Measurements from ENCODE around the gene CGN.

GRCh38 chr1:151553659-151554058 is 42.5 kb downstream of the CGN start:
- TF ChIP-seq ZBTB1 (tag by site-specific recombination; IDR thresholded peaks at IDR 0.05): no peak
- TF ChIP-seq, protein P1, sequence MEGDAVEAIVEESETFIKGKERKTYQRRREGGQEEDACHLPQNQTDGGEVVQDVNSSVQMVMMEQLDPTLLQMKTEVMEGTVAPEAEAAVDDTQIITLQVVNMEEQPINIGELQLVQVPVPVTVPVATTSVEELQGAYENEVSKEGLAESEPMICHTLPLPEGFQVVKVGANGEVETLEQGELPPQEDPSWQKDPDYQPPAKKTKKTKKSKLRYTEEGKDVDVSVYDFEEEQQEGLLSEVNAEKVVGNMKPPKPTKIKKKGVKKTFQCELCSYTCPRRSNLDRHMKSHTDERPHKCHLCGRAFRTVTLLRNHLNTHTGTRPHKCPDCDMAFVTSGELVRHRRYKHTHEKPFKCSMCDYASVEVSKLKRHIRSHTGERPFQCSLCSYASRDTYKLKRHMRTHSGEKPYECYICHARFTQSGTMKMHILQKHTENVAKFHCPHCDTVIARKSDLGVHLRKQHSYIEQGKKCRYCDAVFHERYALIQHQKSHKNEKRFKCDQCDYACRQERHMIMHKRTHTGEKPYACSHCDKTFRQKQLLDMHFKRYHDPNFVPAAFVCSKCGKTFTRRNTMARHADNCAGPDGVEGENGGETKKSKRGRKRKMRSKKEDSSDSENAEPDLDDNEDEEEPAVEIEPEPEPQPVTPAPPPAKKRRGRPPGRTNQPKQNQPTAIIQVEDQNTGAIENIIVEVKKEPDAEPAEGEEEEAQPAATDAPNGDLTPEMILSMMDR (tag by site-specific recombination; IDR thresholded peaks at IDR 0.05): no peak
- TF ChIP-seq, protein P2, sequence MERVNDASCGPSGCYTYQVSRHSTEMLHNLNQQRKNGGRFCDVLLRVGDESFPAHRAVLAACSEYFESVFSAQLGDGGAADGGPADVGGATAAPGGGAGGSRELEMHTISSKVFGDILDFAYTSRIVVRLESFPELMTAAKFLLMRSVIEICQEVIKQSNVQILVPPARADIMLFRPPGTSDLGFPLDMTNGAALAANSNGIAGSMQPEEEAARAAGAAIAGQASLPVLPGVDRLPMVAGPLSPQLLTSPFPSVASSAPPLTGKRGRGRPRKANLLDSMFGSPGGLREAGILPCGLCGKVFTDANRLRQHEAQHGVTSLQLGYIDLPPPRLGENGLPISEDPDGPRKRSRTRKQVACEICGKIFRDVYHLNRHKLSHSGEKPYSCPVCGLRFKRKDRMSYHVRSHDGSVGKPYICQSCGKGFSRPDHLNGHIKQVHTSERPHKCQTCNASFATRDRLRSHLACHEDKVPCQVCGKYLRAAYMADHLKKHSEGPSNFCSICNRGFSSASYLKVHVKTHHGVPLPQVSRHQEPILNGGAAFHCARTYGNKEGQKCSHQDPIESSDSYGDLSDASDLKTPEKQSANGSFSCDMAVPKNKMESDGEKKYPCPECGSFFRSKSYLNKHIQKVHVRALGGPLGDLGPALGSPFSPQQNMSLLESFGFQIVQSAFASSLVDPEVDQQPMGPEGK (tag by site-specific recombination; IDR thresholded peaks at IDR 0.05): no peak

Measured in HEK293 (cell line).